ENCODE data around the gene C13orf46. TPM values are rescaled to one million over a fixed set of nuclear protein-coding genes. Genes with fewer than 3 reads are reported as not detected.

Gene C13orf46
- total RNA-seq, 6 experiments from 2014 or later, result 1.4 to 2.5 (median 2.0) TPM

DNA sequence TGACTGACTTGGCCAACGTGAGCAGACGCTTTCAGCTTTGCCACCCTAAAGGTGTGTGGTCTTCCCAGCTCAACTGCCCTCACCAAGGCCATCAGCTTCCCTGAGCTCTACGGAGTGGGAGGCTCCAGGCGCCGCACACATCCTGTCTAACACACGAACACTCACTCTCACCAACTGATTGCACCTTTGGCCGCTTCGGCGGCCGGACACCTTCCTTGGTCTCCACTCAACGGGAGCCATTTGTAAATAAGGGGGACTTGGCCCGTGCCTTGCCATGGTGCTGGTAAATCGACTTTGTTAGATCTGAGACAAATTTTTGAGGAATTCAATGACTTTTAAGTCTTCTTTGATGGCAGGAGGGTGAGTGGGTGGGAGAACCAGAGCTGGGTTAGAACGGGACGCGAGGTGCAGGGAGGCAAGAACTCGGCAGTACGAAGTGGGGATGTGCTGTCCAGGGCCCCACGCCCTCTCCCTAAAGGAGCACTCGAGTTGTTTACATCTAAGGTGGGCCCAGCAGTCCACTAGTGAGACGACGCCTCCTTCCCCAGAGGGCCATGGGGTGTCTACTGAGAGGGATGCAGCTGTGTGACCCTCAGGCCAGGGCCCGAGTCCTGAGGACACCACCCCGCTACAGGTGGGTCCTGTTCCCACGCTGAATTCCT is 4.4 kb downstream of the C13orf46 start:
- TF ChIP-seq, protein P1, sequence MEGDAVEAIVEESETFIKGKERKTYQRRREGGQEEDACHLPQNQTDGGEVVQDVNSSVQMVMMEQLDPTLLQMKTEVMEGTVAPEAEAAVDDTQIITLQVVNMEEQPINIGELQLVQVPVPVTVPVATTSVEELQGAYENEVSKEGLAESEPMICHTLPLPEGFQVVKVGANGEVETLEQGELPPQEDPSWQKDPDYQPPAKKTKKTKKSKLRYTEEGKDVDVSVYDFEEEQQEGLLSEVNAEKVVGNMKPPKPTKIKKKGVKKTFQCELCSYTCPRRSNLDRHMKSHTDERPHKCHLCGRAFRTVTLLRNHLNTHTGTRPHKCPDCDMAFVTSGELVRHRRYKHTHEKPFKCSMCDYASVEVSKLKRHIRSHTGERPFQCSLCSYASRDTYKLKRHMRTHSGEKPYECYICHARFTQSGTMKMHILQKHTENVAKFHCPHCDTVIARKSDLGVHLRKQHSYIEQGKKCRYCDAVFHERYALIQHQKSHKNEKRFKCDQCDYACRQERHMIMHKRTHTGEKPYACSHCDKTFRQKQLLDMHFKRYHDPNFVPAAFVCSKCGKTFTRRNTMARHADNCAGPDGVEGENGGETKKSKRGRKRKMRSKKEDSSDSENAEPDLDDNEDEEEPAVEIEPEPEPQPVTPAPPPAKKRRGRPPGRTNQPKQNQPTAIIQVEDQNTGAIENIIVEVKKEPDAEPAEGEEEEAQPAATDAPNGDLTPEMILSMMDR (IDR thresholded peaks at IDR 0.05), result no peak
- Mint-ChIP-seq H3K9me3 (no peaks in the 10 kb centered on the region), H3K36me3 (ENCODE audit: low read depth) (peaks cover 9% of the 10 kb centered on the region; the same call in 1 of the 2 replicates), H3K27me3 (ENCODE audit: insufficient read depth) (peaks cover 9% of the 10 kb centered on the region), H3K4me3 (no peak overlapping the region), H3K27ac (no peak overlapping the region), H3K4me1 (ENCODE audit: low read depth) (peaks cover 5% of the 10 kb centered on the region; the same call in 1 of the 2 replicates)
- DNase-seq, result no peak

DNA sequence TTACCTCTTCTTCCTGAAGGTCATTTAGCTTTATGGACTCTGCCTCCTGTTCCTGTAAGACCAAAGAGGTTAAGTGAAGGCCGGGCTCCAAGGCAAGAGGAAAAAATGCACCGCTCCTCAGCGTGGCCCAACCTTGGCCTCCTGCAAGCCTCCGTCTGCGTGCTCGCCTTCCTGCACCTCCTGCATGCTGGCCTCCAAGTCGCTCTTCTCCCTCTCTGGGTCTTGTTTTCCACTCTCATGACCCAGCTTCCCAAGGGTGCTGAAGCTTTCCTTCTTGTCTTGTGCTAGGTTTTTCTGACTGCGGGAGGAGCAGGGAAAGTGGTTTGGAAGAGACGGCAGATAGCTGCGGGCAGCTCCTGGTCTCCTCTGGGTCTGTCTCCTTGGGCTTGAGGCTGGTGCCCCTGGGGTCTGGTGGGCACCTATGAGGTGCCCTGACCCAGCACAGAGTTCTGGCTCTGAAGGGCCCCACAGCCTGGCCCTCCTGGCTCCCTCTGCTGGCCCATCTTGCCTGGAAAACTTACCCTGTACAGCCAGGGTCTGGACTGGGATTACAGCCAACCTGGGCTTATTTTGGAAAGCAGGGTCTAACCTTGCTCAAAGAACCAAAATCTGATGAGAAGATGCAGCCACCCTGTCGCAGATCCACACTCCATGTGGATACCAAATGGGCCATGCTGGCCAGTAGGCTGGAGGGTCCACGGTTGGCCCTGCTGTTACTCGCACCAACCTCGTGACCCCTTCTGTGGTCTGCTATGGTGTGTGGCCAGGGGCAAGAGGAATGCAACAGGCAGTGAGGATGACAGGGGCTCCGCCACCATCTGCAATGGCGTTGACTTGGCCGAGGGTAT is 5.2 kb downstream of the C13orf46 start:
- TF ChIP-seq, protein P1 (IDR thresholded peaks at IDR 0.05), result peak; percentile 23; the same call in 1 of the 2 replicates
- Mint-ChIP-seq H3K36me3 (ENCODE audit: low read depth) (peaks cover 12% of the 10 kb centered on the region; the same call in 1 of the 2 replicates), H3K9me3 (no peaks in the 10 kb centered on the region), H3K27ac (no peak overlapping the region), H3K27me3 (ENCODE audit: insufficient read depth) (peaks cover 9% of the 10 kb centered on the region), H3K4me3 (no peak overlapping the region), H3K4me1 (ENCODE audit: low read depth) (peaks cover 5% of the 10 kb centered on the region; the same call in 1 of the 2 replicates)
- DNase-seq, result no peak

DNA sequence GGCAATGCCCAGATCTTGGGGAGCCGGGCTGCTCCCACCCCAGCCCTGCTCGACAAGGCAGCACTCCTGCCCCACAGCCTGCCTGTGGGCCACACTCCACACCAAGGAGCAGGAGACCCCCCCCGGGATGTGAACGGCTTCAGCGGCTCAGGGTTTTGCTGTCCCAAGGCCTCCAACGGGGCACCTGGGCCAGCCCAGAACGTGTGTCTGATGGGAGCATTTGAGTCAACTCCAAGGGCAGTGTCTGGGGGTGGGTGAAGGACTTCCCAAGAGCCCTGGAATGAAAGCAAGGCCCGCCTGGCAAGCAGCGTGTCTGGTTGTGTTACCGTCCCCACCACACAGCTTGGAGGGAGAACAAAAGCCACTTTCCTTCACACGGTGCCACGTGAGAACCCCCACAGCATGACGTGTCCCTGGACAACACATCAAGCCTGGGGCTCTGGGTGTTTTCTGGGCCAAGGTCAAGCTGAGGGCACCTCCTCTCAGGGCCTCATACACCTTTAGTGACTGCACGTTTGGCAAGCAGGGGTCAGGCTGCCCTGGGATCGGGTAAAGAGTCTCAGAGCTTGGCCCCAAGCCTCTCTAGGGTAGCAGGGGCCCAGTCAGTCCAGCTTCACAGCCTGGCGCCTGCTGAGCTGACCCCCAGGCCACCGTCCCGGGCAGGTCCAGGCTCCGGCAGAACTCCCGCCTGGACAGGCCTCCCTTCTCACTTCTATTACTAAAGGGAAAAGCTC is 6.0 kb downstream of the C13orf46 start:
- DNase-seq, result no peak
- Mint-ChIP-seq H3K4me3 (no peak overlapping the region), H3K27ac (no peak overlapping the region), H3K36me3 (ENCODE audit: low read depth) (peaks cover 17% of the 10 kb centered on the region; the same call in 1 of the 2 replicates), H3K4me1 (ENCODE audit: low read depth) (peaks cover 5% of the 10 kb centered on the region; the same call in 1 of the 2 replicates), H3K27me3 (ENCODE audit: insufficient read depth) (peaks cover 5% of the 10 kb centered on the region), H3K9me3 (no peaks in the 10 kb centered on the region)
- TF ChIP-seq, protein P1 (IDR thresholded peaks at IDR 0.05), result no peak

DNA sequence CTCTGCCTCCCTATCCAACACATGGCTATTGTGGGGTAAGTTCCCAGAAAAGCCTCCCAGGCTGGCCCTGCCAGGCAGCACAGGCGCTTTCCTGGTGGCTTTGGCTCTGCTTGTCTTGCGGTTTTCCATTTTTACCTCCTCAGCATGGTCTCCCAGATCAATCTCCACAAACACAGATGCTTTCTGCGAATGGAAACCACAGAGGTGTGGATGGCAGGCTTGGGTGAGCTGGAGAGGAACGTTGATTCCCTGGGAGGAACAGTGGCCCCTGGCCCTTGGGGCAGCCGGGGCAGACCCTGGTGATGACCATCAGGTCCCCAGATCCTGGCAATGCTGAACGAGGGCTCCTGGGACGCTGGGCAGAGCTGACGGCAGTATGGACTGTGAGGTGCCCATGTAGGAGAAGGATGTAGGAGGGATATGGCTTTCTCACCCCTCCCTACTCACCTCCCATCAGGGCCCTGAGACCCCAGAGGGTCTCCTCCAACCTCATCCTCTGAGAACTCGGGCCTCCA is 6.6 kb downstream of the C13orf46 start:
- H3K4me3 Mint-ChIP-seq, result no peak overlapping the region
- H3K4me1 Mint-ChIP-seq (ENCODE audit: low read depth), result peaks cover 5% of the 10 kb centered on the region; the same call in 1 of the 2 replicates
- TF ChIP-seq, protein P1 (IDR thresholded peaks at IDR 0.05), result no peak
- no peak for DNase-seq
- H3K36me3 Mint-ChIP-seq (ENCODE audit: low read depth), result peaks cover 23% of the 10 kb centered on the region
- no peak overlapping the region for H3K27ac Mint-ChIP-seq
- H3K27me3 Mint-ChIP-seq (ENCODE audit: insufficient read depth), result peaks cover 6% of the 10 kb centered on the region
- H3K9me3 Mint-ChIP-seq, result peaks cover 3% of the 10 kb centered on the region
